ENCODE data around the gene PELI1. TPM values are rescaled to one million over a fixed set of nuclear protein-coding genes. Genes with fewer than 3 reads are reported as not detected.
A peak's percentile ranks its signal among the peaks of the same experiment; 100 is the strongest.

The PELI1 gene
- total RNA-seq, 1 donor from 2014 or later: 88.7 TPM

DNA sequence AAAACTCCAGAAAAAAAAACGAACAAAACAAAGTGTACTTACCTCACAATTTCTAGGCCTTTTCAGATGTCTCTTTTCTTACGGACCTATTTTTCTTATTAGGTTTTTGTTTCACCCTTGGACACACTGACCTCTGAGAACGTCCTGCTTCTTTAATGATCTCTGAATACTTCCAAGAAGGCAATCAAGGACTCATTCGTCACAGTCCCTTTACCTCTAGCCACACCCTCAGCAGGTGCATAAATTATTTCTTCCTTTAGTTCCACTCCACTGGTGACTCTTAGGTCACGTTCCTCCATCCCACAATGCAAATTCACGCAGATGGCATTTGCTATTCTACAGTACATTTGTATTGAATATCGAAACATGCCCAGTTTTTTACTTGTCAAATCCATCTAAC, 21.9 kb downstream of the PELI1 start:
- no peaks in the 10 kb centered on the region for H3K27me3 Mint-ChIP-seq (ENCODE audit: insufficient read depth, low read depth)
- no peaks in the 10 kb centered on the region for H3K9me3 ChIP-seq (ENCODE audit: low read depth)
- no peak overlapping the region for H2AFZ ChIP-seq (replicated peaks)
- peaks cover 30% of the 10 kb centered on the region for H4K20me1 ChIP-seq (ENCODE audit: low read depth)
- H3K4me3 ChIP-seq: no peak overlapping the region
- no peak for DNase-seq (ENCODE audit: low spot score)
- no peak overlapping the region for H3K27ac ChIP-seq
- no peak overlapping the region for H3K4me3 Mint-ChIP-seq
- no peak overlapping the region for H3K27ac Mint-ChIP-seq
- H3K36me3 Mint-ChIP-seq: peaks cover 23% of the 10 kb centered on the region
- H3K9me3 Mint-ChIP-seq: peaks cover 15% of the 10 kb centered on the region
- no peak for TF ChIP-seq EZH2phosphoT487 (IDR thresholded peaks at IDR 0.05)
- no peak overlapping the region for H3K9ac ChIP-seq
- H3F3A ChIP-seq (ENCODE audit: low read depth): no peaks in the 10 kb centered on the region
- H3K4me2 ChIP-seq: no peak overlapping the region
- no peaks in the 10 kb centered on the region for H3K36me3 ChIP-seq
- H3K4me1 Mint-ChIP-seq: no peaks in the 10 kb centered on the region
- no peaks in the 10 kb centered on the region for H3K4me1 ChIP-seq
- no peaks in the 10 kb centered on the region for H3K27me3 ChIP-seq
- H3K79me2 ChIP-seq (ENCODE audit: low read depth): peaks cover 100% of the 10 kb centered on the region

DNA sequence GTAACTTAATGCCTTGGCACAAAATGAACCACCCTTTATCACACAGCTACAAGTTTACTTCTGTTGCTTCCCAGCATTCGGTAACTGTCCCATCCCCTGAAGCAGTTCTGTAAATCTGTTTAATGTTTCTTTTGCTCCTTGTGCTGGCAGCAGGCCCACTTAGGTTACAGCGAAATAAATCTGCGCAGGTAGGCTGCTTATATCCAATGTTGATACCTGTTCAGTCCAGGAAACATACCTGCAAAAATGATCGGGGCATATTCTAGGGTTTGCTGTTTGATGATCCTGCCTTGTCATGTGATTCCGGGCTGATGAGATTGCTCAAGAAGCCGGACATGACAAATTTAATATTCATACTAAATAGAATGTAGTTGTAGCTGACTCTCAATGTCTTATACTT, 23.3 kb downstream of the PELI1 start:
- Mint-ChIP-seq H3K27me3 (ENCODE audit: insufficient read depth, low read depth) (no peaks in the 10 kb centered on the region), H3K4me3 (no peak overlapping the region), H3K36me3 (peaks cover 16% of the 10 kb centered on the region), H3K4me1 (no peaks in the 10 kb centered on the region), H3K27ac (no peak overlapping the region), H3K9me3 (peaks cover 8% of the 10 kb centered on the region)
- H4K20me1 ChIP-seq (ENCODE audit: low read depth): peaks cover 32% of the 10 kb centered on the region
- H2AFZ ChIP-seq (replicated peaks): no peak overlapping the region
- no peak overlapping the region for H3K9ac ChIP-seq
- H3K27me3 ChIP-seq: no peaks in the 10 kb centered on the region
- H3K79me2 ChIP-seq (ENCODE audit: low read depth): peaks cover 100% of the 10 kb centered on the region
- no peak overlapping the region for H3K4me3 ChIP-seq
- H3K4me2 ChIP-seq: no peak overlapping the region
- H3K9me3 ChIP-seq (ENCODE audit: low read depth): no peaks in the 10 kb centered on the region
- no peak for TF ChIP-seq CTCF (IDR thresholded peaks at IDR 0.05)
- TF ChIP-seq EZH2 (IDR thresholded peaks at IDR 0.05): no peak
- no peak for TF ChIP-seq EZH2phosphoT487 (IDR thresholded peaks at IDR 0.05)
- no peak overlapping the region for H3K27ac ChIP-seq
- H3K36me3 ChIP-seq: no peaks in the 10 kb centered on the region
- H3F3A ChIP-seq (ENCODE audit: low read depth): no peaks in the 10 kb centered on the region
- no peaks in the 10 kb centered on the region for H3K4me1 ChIP-seq
- DNase-seq (ENCODE audit: low spot score): no peak

GRCh38 chr2:64120008-64120407, 24.2 kb downstream of the PELI1 start:
- Histone ChIP-seq H3K4me1 (no peaks in the 10 kb centered on the region), H3K4me2 (no peak overlapping the region), H3F3A (ENCODE audit: low read depth) (no peaks in the 10 kb centered on the region), H3K27me3 (no peaks in the 10 kb centered on the region), H3K27ac (no peak overlapping the region), H4K20me1 (ENCODE audit: low read depth) (peaks cover 34% of the 10 kb centered on the region), H3K9ac (no peak overlapping the region), H2AFZ (replicated peaks) (no peak overlapping the region), H3K36me3 (no peaks in the 10 kb centered on the region), H3K79me2 (ENCODE audit: low read depth) (peaks cover 100% of the 10 kb centered on the region), H3K9me3 (ENCODE audit: low read depth) (no peaks in the 10 kb centered on the region), H3K4me3 (no peak overlapping the region)
- no peaks in the 10 kb centered on the region for H3K4me1 Mint-ChIP-seq
- DNase-seq (ENCODE audit: low spot score): no peak
- H3K9me3 Mint-ChIP-seq: peaks cover 8% of the 10 kb centered on the region
- H3K4me3 Mint-ChIP-seq: no peak overlapping the region
- H3K36me3 Mint-ChIP-seq: peaks cover 14% of the 10 kb centered on the region
- H3K27me3 Mint-ChIP-seq (ENCODE audit: insufficient read depth, low read depth): no peaks in the 10 kb centered on the region
- no peak for TF ChIP-seq CTCF (IDR thresholded peaks at IDR 0.05)
- no peak for TF ChIP-seq EZH2phosphoT487 (IDR thresholded peaks at IDR 0.05)
- TF ChIP-seq EZH2 (IDR thresholded peaks at IDR 0.05): no peak
- no peak overlapping the region for H3K27ac Mint-ChIP-seq

GRCh38 chr2:64119369-64119768, 24.9 kb downstream of the PELI1 start:
- no peaks in the 10 kb centered on the region for H3K36me3 ChIP-seq
- H3F3A ChIP-seq (ENCODE audit: low read depth): no peaks in the 10 kb centered on the region
- Mint-ChIP-seq H3K4me1 (peaks cover 3% of the 10 kb centered on the region), H3K27ac (no peak overlapping the region), H3K27me3 (ENCODE audit: insufficient read depth, low read depth) (no peaks in the 10 kb centered on the region), H3K4me3 (no peak overlapping the region), H3K36me3 (peaks cover 9% of the 10 kb centered on the region), H3K9me3 (peaks cover 4% of the 10 kb centered on the region)
- H2AFZ ChIP-seq (replicated peaks): no peak overlapping the region
- no peaks in the 10 kb centered on the region for H3K27me3 ChIP-seq
- H3K4me3 ChIP-seq: no peak overlapping the region
- H3K4me1 ChIP-seq: no peaks in the 10 kb centered on the region
- H3K9me3 ChIP-seq (ENCODE audit: low read depth): no peaks in the 10 kb centered on the region
- peaks cover 39% of the 10 kb centered on the region for H4K20me1 ChIP-seq (ENCODE audit: low read depth)
- H3K4me2 ChIP-seq: no peak overlapping the region
- DNase-seq (ENCODE audit: low spot score): no peak
- TF ChIP-seq CTCF (IDR thresholded peaks at IDR 0.05) (no peak), EZH2 (IDR thresholded peaks at IDR 0.05) (no peak), EZH2phosphoT487 (IDR thresholded peaks at IDR 0.05) (no peak)
- H3K27ac ChIP-seq: peak overlapping the region; percentile 13
- H3K79me2 ChIP-seq (ENCODE audit: low read depth): peaks cover 94% of the 10 kb centered on the region
- H3K9ac ChIP-seq: no peak overlapping the region

Data from neural progenitor cell (in vitro differentiated cells).